HL-60 (cell line): ENCODE data around the gene PRKAB2.

Source experiments
- GABPA ChIP-seq: IDR thresholded peaks from 2 replicates; pipeline ENCODE4 v1.6.1; 2012; ENCODE audit warnings: low read depth
- POLR2AphosphoS5 ChIP-seq: IDR thresholded peaks from 2 replicates; pipeline ENCODE4 v1.6.1; 2012; ENCODE audit warnings: low read depth
- SPI1 ChIP-seq: IDR thresholded peaks from 2 replicates; pipeline ENCODE4 v1.6.1; 2012; ENCODE audit warnings: low read depth, mild to moderate bottlenecking, borderline replicate concordance
- TF ChIP-seq, protein P1 (sequence below): IDR thresholded peaks from one replicate; pipeline ENCODE4 v1.5.1; 2011; ENCODE audit warnings: low read length, control low read depth, inconsistent platforms; ENCODE audit not compliant: insufficient read depth
- TF ChIP-seq, protein P2 (sequence below): IDR thresholded peaks from 2 replicates; pipeline ENCODE4 v1.6.1; 2012; ENCODE audit warnings: low read depth; ENCODE audit not compliant: insufficient replicate concordance

DNA sequence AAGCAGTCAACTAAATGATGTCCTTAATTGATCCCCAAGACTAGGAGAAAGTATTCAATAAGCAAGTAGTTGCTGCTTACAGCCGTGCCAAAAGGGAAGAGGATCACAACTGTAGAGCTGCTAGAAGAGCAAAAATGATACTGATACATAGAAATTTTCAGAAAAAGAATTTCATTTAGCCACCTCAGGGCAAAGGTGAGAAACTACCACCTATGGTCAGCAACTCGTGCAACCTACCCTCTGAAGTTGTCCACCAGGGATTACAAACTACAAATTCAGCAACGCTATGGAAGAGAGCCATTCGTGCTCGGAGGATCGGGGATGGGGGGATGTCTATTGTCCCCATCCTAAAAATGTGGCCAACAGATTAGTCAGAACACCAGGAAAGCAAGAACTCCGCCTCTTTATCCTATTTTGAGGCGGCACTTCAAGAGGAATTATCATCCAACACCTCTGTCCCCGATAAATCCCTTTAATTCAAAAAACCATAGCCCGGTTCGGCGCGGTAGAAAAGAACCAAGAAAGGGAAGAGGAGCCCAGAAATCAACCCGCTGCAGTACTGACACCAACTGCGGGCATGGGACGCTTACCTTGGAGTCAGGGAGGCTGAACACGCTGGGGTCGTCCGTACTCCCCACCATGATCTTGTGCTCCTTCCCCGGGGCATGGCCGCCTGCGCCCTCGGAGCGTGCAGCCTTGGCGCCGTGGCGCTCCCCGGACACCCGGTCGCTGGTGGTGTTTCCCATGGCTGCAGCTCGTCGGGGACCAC lies 687 bp downstream of the PRKAB2 start:
- no peak for TF ChIP-seq POLR2AphosphoS5
- TF ChIP-seq, protein P1, sequence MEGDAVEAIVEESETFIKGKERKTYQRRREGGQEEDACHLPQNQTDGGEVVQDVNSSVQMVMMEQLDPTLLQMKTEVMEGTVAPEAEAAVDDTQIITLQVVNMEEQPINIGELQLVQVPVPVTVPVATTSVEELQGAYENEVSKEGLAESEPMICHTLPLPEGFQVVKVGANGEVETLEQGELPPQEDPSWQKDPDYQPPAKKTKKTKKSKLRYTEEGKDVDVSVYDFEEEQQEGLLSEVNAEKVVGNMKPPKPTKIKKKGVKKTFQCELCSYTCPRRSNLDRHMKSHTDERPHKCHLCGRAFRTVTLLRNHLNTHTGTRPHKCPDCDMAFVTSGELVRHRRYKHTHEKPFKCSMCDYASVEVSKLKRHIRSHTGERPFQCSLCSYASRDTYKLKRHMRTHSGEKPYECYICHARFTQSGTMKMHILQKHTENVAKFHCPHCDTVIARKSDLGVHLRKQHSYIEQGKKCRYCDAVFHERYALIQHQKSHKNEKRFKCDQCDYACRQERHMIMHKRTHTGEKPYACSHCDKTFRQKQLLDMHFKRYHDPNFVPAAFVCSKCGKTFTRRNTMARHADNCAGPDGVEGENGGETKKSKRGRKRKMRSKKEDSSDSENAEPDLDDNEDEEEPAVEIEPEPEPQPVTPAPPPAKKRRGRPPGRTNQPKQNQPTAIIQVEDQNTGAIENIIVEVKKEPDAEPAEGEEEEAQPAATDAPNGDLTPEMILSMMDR: no peak
- no peak for TF ChIP-seq GABPA
- TF ChIP-seq, protein P2, sequence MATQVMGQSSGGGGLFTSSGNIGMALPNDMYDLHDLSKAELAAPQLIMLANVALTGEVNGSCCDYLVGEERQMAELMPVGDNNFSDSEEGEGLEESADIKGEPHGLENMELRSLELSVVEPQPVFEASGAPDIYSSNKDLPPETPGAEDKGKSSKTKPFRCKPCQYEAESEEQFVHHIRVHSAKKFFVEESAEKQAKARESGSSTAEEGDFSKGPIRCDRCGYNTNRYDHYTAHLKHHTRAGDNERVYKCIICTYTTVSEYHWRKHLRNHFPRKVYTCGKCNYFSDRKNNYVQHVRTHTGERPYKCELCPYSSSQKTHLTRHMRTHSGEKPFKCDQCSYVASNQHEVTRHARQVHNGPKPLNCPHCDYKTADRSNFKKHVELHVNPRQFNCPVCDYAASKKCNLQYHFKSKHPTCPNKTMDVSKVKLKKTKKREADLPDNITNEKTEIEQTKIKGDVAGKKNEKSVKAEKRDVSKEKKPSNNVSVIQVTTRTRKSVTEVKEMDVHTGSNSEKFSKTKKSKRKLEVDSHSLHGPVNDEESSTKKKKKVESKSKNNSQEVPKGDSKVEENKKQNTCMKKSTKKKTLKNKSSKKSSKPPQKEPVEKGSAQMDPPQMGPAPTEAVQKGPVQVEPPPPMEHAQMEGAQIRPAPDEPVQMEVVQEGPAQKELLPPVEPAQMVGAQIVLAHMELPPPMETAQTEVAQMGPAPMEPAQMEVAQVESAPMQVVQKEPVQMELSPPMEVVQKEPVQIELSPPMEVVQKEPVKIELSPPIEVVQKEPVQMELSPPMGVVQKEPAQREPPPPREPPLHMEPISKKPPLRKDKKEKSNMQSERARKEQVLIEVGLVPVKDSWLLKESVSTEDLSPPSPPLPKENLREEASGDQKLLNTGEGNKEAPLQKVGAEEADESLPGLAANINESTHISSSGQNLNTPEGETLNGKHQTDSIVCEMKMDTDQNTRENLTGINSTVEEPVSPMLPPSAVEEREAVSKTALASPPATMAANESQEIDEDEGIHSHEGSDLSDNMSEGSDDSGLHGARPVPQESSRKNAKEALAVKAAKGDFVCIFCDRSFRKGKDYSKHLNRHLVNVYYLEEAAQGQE: no peak
- no peak for TF ChIP-seq SPI1
